Adrenal gland (tissue), 5 donors: ENCODE measurements around the gene HMMR.

Source experiments
- CTCF ChIP-seq, 6 experiments: fragments of 450-650 bp in 4 of 6; fragments of 200-600 bp in 2 of 6; sonication (generic) in 1 of 6; IDR thresholded peaks; 1 replicate in 5 of 6; 2 replicates in 1 of 6; pipeline versions ENCODE4 v1.5.1 to v1.8.0; 2016 to 2021; ENCODE audit warnings: antibody characterized with exemption in 6 of 6, mild to moderate bottlenecking in 2 of 6, moderate library complexity in 1 of 6
- POLR2A ChIP-seq, 2 donors: fragments of 450-650 bp; IDR thresholded peaks; one replicate each; pipeline ENCODE4 v1.6.1; 2017; ENCODE audit warnings: antibody characterized with exemption in 2 of 2, mild to moderate bottlenecking in 2 of 2, moderate library complexity in 1 of 2
- donor health status: DM: no; HTN: no; CAD: no.

- TF ChIP-seq POLR2A (IDR thresholded peaks at IDR 0.05): no peak
- no peak for TF ChIP-seq CTCF (IDR thresholded peaks at IDR 0.05)
Measured at GRCh38 chr5:163453705-163454104, 6.7 kb upstream of the HMMR start.
